Activated T-helper 1 cell treated with anti-CD3 and anti-CD28 coated beads, Interleukin-12 subunit alpha, Interleukin-12 subunit beta, Interleukin-2, Interleukin-4 antibody, amounts not matched to agents 30 ng/mL and 10 ng/mL and 1 ng/mL, durations not matched to agents 14 hours and 24 hours and 36 hours (primary cell): ENCODE results near the gene ACSL1. TPM values are rescaled to one million over a fixed set of nuclear protein-coding genes. Genes with fewer than 3 reads are reported as not detected.

ENCODE experiments used
- DNase-seq: peaks from one replicate; pipeline ENCODE4 v3.0.0; 2021; ENCODE audit warnings: low spot score
- H3K27ac Mint-ChIP-seq: one replicate; pipeline ENCODE4 v1.8.0; 2021; ENCODE audit warnings: mild to moderate bottlenecking, mixed read lengths
- H3K27me3 Mint-ChIP-seq: one replicate; pipeline ENCODE4 v1.8.0; 2022; ENCODE audit warnings: mild to moderate bottlenecking, moderate library complexity, mixed read lengths; ENCODE audit not compliant: insufficient read depth
- H3K36me3 Mint-ChIP-seq: one replicate; pipeline ENCODE4 v1.8.0; 2021; ENCODE audit warnings: low read depth, mixed read lengths
- H3K4me1 Mint-ChIP-seq: one replicate; pipeline ENCODE4 v1.8.0; 2021; ENCODE audit warnings: low read depth, mixed read lengths
- H3K4me3 Mint-ChIP-seq: one replicate; pipeline ENCODE4 v1.8.0; 2021; ENCODE audit warnings: mild to moderate bottlenecking, moderate library complexity, mixed read lengths
- H3K9me3 Mint-ChIP-seq: one replicate; pipeline ENCODE4 v1.8.0; 2021; ENCODE audit warnings: mixed read lengths
- intact Hi-C: fragments of 100-400 bp; cut with micrococcal nuclease; formaldehyde crosslinking; loops from one replicate; pipeline ENCODE4 v1.15.1; 2024
- total RNA-seq: library from RNA; stranded (reverse); gene quantifications from 2 replicates; pipeline ENCODE4 v1.2.3, GENCODE V29; 2022

ACSL1 gene
- total RNA-seq, 1 donor from 2014 or later = 56.7 TPM

DNA sequence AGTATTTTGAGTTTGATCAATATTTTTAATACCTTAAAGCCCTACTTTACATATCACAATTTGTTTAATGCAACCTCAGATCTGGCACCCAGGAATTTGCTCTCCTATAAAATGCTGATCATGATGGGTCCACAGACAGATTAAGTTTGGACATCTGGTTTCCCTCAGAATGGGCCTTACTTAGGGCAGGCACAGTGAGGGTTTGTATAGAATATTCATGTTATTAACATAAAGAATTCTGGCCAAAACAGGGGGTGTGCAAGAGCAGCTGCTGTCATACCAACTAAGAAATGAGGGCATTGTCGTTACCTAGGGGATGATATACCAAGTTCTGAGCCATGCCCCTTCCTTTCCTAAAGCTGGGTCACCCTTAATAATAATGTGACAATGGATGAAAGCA, 54.4 kb downstream of the ACSL1 start:
- intact Hi-C loops = no loop called here
- no peaks in the 10 kb centered on the region for H3K9me3 Mint-ChIP-seq
- no peaks in the 10 kb centered on the region for H3K4me1 Mint-ChIP-seq
- H3K27me3 Mint-ChIP-seq = no peaks in the 10 kb centered on the region
- no peak for DNase-seq
- H3K36me3 Mint-ChIP-seq = peaks cover 34% of the 10 kb centered on the region
- no peak overlapping the region for H3K4me3 Mint-ChIP-seq
- H3K27ac Mint-ChIP-seq = no peak overlapping the region

DNA sequence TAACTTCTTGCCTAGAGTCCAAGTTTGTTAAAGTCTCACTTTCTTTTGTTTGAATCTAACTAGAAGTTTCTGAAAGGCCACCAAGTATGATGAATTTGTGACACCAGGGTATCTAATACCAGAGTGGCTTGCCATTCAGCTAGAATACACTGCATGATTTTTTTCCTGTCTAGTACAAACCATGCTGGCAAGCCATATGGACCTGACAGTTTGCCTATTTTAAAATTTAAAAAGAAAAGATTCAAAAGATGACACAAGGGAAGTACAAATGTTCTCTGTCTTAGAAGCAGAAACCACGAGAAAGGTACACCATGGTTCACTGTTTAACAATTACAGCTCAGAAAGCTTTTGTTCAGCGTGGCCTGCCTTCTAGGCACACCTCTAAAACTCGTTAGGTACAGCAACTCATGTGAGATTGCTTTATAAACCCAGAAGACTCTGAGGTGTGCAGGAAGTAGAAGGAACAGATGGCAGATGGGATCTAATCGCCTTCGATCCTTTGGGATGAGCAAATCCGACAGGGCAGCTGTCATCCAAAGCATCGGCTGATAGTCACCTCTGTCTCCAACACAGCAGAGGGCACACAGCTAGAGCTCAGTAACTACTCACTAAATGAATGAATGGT, 56.5 kb downstream of the ACSL1 start:
- Mint-ChIP-seq H3K4me1 (no peaks in the 10 kb centered on the region), H3K27ac (no peak overlapping the region), H3K36me3 (peaks cover 43% of the 10 kb centered on the region), H3K27me3 (no peaks in the 10 kb centered on the region), H3K9me3 (no peaks in the 10 kb centered on the region), H3K4me3 (no peak overlapping the region)
- intact Hi-C loops = no loop called here
- no peak for DNase-seq

DNA sequence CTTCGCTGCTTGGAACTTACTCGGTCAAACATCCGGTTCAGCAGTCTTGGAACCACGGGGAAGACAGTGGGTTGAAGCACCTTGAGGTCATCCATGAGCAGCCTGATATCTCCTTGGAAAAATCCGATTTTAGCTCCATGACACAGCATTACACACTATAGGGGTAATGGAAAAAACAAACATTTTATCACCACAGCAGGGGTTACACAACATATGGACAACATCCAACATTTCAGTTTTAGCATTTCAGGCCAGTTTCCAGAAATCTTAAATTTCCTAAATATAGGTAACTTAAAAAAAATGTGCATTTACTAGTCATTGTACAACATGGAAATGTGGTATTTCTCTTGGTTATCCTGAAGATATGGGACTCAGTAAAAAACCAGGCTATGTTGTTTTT, 57.5 kb downstream of the ACSL1 start:
- Mint-ChIP-seq H3K4me1 (peaks cover 4% of the 10 kb centered on the region), H3K36me3 (peaks cover 44% of the 10 kb centered on the region), H3K4me3 (no peak overlapping the region), H3K27me3 (no peaks in the 10 kb centered on the region), H3K9me3 (no peaks in the 10 kb centered on the region), H3K27ac (no peak overlapping the region)
- DNase-seq = no peak
- intact Hi-C loops = no loop called here

DNA sequence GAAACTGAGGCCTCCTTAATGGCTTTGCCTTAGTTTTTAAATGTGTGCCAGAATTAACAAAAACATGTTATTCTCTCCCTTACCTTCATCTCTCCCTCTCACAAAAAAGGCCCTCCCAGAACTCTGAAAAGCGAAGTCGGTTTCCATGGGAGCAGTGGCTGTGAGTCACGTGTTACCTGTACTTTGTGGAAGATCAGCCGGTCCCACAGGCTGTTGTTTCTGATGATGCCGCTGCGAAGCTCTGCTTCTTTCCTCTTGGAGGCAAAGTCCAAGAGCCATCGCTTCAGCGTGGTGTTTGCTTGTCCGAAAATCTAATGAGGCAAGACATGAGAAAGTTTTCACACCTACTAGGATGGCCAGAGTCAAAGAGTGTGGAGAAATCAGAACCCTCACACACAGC, 59.3 kb downstream of the ACSL1 start:
- DNase-seq = no peak
- Mint-ChIP-seq H3K4me3 (no peak overlapping the region), H3K27ac (no peak overlapping the region), H3K4me1 (peaks cover 20% of the 10 kb centered on the region), H3K36me3 (peaks cover 54% of the 10 kb centered on the region), H3K27me3 (no peaks in the 10 kb centered on the region), H3K9me3 (no peaks in the 10 kb centered on the region)
- intact Hi-C loops = no loop called here

DNA sequence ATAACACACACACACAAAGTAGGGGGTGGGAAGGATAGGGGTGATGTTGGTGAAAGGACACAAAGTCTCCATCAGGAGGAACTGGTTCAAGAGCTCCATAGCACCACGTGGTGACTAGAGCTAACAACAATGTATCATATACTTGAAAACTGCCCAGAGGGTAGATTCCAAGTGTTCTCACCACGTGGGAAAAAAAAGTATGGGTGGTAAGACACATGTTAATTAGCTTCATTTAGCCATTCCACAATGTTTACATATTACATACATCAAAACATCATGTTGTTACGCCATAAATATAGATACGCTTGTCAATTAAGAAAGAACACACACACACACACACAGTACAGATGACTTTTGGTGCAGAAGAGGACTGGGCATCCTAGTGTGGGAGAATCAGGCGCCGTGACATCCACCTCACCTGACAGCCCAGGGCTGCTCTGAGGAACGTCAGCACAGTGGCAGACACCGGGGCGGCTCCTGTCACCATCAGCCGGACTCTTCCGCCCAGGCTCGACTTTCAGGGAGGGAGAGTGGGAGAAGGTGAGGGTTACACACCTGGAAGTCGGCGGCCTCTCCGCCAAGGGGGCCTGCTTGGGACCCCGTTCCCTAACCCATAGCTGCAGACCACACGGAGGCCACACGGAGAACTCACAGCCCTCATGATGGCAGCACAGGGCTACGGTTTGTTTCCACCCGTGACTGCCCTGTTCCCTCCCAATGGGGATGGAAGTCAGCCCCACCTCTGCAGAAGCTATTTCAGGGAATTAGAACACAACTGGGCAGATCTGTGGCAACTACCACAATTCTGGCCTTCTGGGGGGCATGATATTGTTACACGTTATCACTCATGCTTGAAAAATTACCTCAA, 60.1 kb downstream of the ACSL1 start:
- no peaks in the 10 kb centered on the region for H3K27me3 Mint-ChIP-seq
- H3K27ac Mint-ChIP-seq = no peak overlapping the region
- H3K9me3 Mint-ChIP-seq = no peaks in the 10 kb centered on the region
- H3K36me3 Mint-ChIP-seq = peaks cover 59% of the 10 kb centered on the region
- peaks cover 21% of the 10 kb centered on the region for H3K4me1 Mint-ChIP-seq
- no peak overlapping the region for H3K4me3 Mint-ChIP-seq
- no peak for DNase-seq
- intact Hi-C loops = no loop called here

DNA sequence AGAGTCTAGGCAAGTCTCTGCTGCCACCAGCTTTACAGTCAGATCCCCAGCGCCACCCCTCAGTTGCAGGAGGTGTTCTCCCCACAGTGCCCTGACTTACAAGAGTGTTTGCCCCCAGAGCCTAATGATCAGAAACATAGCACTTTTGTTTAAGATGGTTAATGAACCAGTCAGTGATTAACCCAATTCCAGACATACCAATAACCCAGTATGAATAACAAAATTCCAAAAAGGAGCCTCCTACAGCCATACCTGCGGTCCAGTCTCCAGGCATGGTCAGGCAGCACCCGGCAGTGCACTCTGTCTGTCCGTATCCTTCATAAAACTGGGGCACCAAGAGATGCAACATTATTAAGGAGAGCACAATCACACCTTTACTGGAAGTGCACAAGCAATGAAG, 61.2 kb downstream of the ACSL1 start:
- H3K4me1 Mint-ChIP-seq = peaks cover 28% of the 10 kb centered on the region
- H3K4me3 Mint-ChIP-seq = no peak overlapping the region
- intact Hi-C loops = loop anchor here (5.0 kb wide), 1 partner anchor 218 kb away; no protein-coding TSS in a partner anchor
- H3K27me3 Mint-ChIP-seq = no peaks in the 10 kb centered on the region
- H3K9me3 Mint-ChIP-seq = no peaks in the 10 kb centered on the region
- DNase-seq = no peak
- H3K27ac Mint-ChIP-seq = no peak overlapping the region
- H3K36me3 Mint-ChIP-seq = peaks cover 60% of the 10 kb centered on the region

DNA sequence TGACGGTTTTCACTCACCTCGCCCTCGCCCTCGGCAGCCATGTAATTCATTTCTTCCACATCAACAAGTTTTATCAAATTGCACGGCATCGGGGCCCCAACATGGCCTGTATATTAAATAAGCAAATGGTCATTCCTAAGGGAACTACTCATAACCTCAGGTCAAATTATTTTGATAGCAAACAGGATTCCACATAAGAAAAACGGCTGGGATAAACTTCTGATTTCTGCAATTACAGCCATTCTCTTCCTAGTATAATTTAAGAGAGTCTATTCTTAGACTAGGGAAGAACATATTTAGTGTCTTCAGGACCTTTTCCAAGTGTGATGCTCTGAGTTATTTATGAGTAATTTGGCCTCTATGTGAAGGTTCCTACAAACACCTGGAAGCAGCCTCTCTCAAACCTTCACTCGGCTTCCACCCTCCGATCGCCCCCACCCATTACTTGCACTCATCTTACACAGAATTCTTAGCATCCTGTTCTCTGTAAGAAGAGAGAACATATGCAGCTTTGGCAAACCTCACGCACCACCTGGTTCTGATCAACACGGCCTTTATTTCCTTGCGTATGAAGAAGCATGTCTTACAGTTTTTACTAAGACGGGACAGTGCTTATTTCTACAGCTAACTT, 62.5 kb downstream of the ACSL1 start:
- Mint-ChIP-seq H3K9me3 (no peaks in the 10 kb centered on the region), H3K27ac (peak overlapping the region; percentile 49), H3K36me3 (peaks cover 61% of the 10 kb centered on the region), H3K4me3 (no peak overlapping the region), H3K4me1 (peaks cover 33% of the 10 kb centered on the region), H3K27me3 (no peaks in the 10 kb centered on the region)
- intact Hi-C loops = loop anchor here (2.0 to 5.0 kb wide), 2 partner anchors 58 to 219 kb away; no protein-coding TSS in a partner anchor
- DNase-seq = no peak

DNA sequence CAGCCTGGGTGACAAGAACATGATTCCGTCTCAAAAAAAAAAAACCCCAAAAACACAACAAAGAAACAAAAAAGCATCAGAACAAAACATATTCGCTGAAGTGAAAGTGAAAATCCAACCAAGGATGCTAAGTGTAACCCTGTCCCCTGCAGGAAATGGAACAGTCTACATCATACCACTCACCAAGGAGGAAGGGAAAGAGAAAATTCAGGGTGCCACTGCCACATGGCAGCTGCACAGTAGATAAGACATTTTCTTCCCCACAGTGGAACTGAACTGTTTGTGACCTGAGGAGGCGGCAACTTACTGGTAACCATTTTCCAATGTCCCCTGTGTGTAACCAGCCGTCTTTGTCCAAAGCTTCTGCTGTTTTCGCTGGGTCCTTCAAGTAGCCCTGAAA, 63.7 kb downstream of the ACSL1 start:
- DNase-seq = peak; percentile 59
- peak overlapping the region; percentile 16 for H3K4me3 Mint-ChIP-seq
- peak overlapping the region; percentile 85 for H3K27ac Mint-ChIP-seq
- no peaks in the 10 kb centered on the region for H3K27me3 Mint-ChIP-seq
- H3K36me3 Mint-ChIP-seq = peaks cover 55% of the 10 kb centered on the region
- peaks cover 33% of the 10 kb centered on the region for H3K4me1 Mint-ChIP-seq
- intact Hi-C loops = loop anchor here (1.0 to 5.0 kb wide), 9 partner anchors 17 to 498 kb away; partner anchors contain the start of genes CASP3, CENPU and PRIMPOL
- no peaks in the 10 kb centered on the region for H3K9me3 Mint-ChIP-seq

DNA sequence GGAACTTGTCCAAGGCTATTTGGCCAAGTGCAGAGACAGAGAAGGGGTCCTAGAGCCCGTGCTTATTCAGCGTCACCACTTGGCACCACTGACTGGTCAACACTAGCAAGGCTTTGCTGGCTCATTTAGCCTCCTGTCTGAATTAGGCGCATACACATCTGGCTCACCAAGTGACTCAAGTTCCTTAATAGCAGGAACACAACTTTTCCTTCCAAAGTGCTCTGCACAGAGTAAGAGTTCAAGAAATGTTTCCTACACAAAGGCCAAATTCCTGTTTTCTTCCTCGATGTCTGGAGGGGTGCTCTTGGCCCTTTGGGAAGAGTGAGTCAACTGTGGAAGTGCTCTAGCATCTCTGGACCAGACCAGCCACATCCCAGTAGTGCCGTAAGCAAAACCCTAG, 65.1 kb downstream of the ACSL1 start:
- peaks cover 33% of the 10 kb centered on the region for H3K4me1 Mint-ChIP-seq
- intact Hi-C loops = loop anchor here (5.0 kb wide), 1 partner anchor 222 kb away; no protein-coding TSS in a partner anchor
- no peak overlapping the region for H3K4me3 Mint-ChIP-seq
- H3K9me3 Mint-ChIP-seq = no peaks in the 10 kb centered on the region
- DNase-seq = no peak
- H3K27ac Mint-ChIP-seq = no peak overlapping the region
- H3K36me3 Mint-ChIP-seq = peaks cover 54% of the 10 kb centered on the region
- no peaks in the 10 kb centered on the region for H3K27me3 Mint-ChIP-seq

DNA sequence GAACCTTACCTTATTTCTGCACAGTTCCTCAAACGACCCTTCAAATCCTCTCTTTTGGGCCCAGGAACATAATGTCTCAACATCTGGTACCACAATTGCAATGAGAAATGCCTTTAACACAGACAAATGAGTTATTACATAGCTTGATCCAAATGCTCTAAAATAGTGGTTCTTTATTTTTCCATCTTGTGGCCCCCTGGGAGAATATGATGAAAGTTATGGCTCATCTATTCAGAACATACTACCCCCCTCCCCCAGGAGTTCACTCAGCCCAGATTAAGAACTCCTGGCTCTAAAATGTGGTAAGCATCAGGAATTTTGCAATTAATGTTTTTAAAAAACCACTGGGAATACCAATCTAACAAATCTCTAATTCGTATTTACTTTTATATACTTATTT, 68.0 kb downstream of the ACSL1 start:
- Mint-ChIP-seq H3K27me3 (no peaks in the 10 kb centered on the region), H3K4me1 (peaks cover 26% of the 10 kb centered on the region), H3K36me3 (peaks cover 60% of the 10 kb centered on the region), H3K9me3 (no peaks in the 10 kb centered on the region), H3K27ac (no peak overlapping the region), H3K4me3 (no peak overlapping the region)
- intact Hi-C loops = no loop called here
- DNase-seq = no peak

DNA sequence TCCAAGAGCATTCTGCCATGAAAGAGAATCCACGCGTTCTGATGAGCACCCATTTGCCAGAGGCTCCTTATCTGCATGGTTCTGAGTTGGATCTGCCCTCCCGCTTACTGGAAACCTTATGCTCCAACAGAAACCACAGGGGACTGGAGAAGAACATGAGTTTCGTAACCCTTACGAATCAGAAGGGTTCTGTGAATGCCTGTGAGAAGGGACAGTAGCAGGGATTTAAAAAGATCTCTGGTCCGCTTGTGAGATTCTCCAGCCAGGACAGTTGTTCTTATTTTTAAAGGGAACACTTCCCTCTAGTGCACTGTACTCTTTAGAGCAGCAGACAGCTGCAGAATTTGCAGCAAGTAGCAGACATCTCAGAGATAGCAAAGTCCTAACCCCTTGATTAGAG, 69.4 kb downstream of the ACSL1 start:
- Mint-ChIP-seq H3K4me3 (no peak overlapping the region), H3K4me1 (peaks cover 17% of the 10 kb centered on the region), H3K36me3 (peaks cover 49% of the 10 kb centered on the region), H3K27me3 (no peaks in the 10 kb centered on the region), H3K27ac (peak overlapping the region; percentile 31), H3K9me3 (no peaks in the 10 kb centered on the region)
- intact Hi-C loops = no loop called here
- DNase-seq = no peak

DNA sequence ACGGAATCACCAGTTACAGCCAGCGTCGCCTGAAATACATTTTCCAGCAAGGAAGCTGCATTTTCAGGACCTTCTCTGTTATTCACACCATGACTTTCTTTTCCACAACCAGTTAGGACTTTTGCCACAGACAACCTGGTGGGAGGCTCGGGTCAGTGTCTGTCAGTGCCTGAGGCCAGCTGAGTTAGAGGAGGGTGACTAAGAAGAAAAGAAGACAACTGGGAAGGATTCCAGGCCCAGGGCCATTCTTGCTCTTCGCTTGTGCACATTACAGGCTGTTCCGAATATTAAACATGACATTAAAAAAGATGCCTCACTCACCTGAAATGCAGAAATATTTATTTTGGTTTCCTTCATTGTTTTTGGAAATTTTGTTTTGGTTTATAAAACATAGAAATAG, 70.5 kb downstream of the ACSL1 start:
- Mint-ChIP-seq H3K4me3 (no peak overlapping the region), H3K9me3 (no peaks in the 10 kb centered on the region), H3K27me3 (no peaks in the 10 kb centered on the region), H3K27ac (no peak overlapping the region), H3K36me3 (peaks cover 43% of the 10 kb centered on the region), H3K4me1 (peaks cover 19% of the 10 kb centered on the region)
- intact Hi-C loops = no loop called here
- DNase-seq = no peak
